Smooth muscle cell (in vitro differentiated cells): ENCODE data around the gene PLXDC2. TPM values are rescaled to one million over a fixed set of nuclear protein-coding genes. Genes with fewer than 3 reads are reported as not detected.
"Not testable (repeated sequence)": the region's sequence is repeated elsewhere in the genome, so short reads cannot be mapped to it uniquely, and the experiment has no call there.

Experiments used
- DNase-seq: peaks from one replicate; lab custom pipeline; 2025; ENCODE audit not compliant: unreplicated experiment; lab: John Stamatoyannopoulos, UW
- H2AFZ ChIP-seq: fragments of 200-600 bp; sonication (generic); 2 replicates; pipeline ENCODE4 v1.6.0; 2016; ENCODE audit warnings: antibody characterized with exemption, low read depth, mild to moderate bottlenecking
- H3F3A ChIP-seq: fragments of 200-600 bp; sonication (generic); 2 replicates; pipeline ENCODE4 v1.6.0; 2017; ENCODE audit warnings: antibody characterized with exemption, low read depth
- H3K27ac ChIP-seq: fragments of 200-600 bp; sonication (generic); 2 replicates; pipeline ENCODE4 v1.5.1; 2016; ENCODE audit warnings: low read depth, mild to moderate bottlenecking
- H3K27me3 ChIP-seq: fragments of 200-600 bp; sonication (generic); 2 replicates; pipeline ENCODE4 v1.6.1; 2016; ENCODE audit warnings: low read depth, mild to moderate bottlenecking
- H3K36me3 ChIP-seq: fragments of 200-600 bp; sonication (generic); 2 replicates; pipeline ENCODE4 v1.5.1; 2016; ENCODE audit warnings: low read depth
- H3K4me1 ChIP-seq: fragments of 200-600 bp; sonication (generic); 2 replicates; pipeline ENCODE4 v1.5.1; 2016; ENCODE audit warnings: low read depth
- H3K4me2 ChIP-seq: fragments of 200-600 bp; sonication (generic); 2 replicates; pipeline ENCODE4 v1.6.0; 2016; ENCODE audit warnings: mild to moderate bottlenecking
- H3K4me3 ChIP-seq: fragments of 200-600 bp; sonication (generic); 2 replicates; pipeline ENCODE4 v1.5.1; 2016; ENCODE audit warnings: mild to moderate bottlenecking
- H3K79me2 ChIP-seq: fragments of 200-600 bp; sonication (generic); 2 replicates; pipeline ENCODE4 v1.6.0; 2016; ENCODE audit warnings: low read depth, mild to moderate bottlenecking
- H3K9ac ChIP-seq: fragments of 200-600 bp; sonication (generic); 2 replicates; pipeline ENCODE4 v1.6.0; 2016; ENCODE audit warnings: low read depth
- H3K9me3 ChIP-seq: fragments of 200-600 bp; sonication (generic); replicated peaks from 2 replicates; pipeline ENCODE4 v1.5.1; 2016; ENCODE audit warnings: low read depth
- H4K20me1 ChIP-seq: fragments of 200-600 bp; sonication (generic); 2 replicates; pipeline ENCODE4 v1.6.0; 2016; ENCODE audit warnings: low read depth
- CTCF ChIP-seq: fragments of 200-600 bp; sonication (generic); IDR thresholded peaks from 2 replicates; pipeline ENCODE4 v1.5.1; 2017; ENCODE audit warnings: borderline replicate concordance, mild to moderate bottlenecking, antibody characterized with exemption; ENCODE audit not compliant: insufficient read depth, poor library complexity, severe bottlenecking
- WGBS: methylation state at CpG from one replicate; pipeline ENCODE4 v1.1.7; 2016; ENCODE audit warnings: low lambda C conversion rate; 5-methylcytosine and 5-hydroxymethylcytosine counted together
- polyA plus RNA-seq: library from polyadenylated mRNA; unstranded; fragments of >200 nt; fragmentation: Nextera tagmentation; extraction: Ambion mirVana; gene quantifications from 2 replicates; pipeline ENCODE4 v1.2.1, GENCODE V29; 2016
- total RNA-seq: library from RNA; depleted of rRNA; stranded (reverse); fragments of >200 nt; gene quantifications from 2 replicates; pipeline ENCODE4 v1.2.3, GENCODE V29; 2014

PLXDC2 gene
- total and polyA plus RNA-seq, 2 experiments from 2014 or later: 7.3 to 24.9 TPM

- TF ChIP-seq CTCF: no peak
- Histone ChIP-seq H3K4me1 (no peaks in the 10 kb centered on the region), H3K27ac (no peak overlapping the region), H3F3A (no peaks in the 10 kb centered on the region), H3K4me3 (no peak overlapping the region), H3K27me3 (no peaks in the 10 kb centered on the region), H3K36me3 (no peaks in the 10 kb centered on the region), H3K9me3 (no peaks in the 10 kb centered on the region), H3K4me2 (no peak overlapping the region), H3K9ac (no peak overlapping the region), H2AFZ (no peak overlapping the region), H3K79me2 (no peaks in the 10 kb centered on the region), H4K20me1 (no peaks in the 10 kb centered on the region)
- DNase-seq: no peak
- 94% methylated on average over 3 of the region's 3 CpGs for WGBS
These were observed 177.6 kb downstream of the PLXDC2 start for GRCh38 chr10:19993714-19994315.

- Histone ChIP-seq H3K4me3 (no peak overlapping the region), H3K9me3 (no peaks in the 10 kb centered on the region), H3K4me1 (no peaks in the 10 kb centered on the region), H3K27me3 (no peaks in the 10 kb centered on the region), H3K79me2 (no peaks in the 10 kb centered on the region), H2AFZ (no peak overlapping the region), H3K9ac (no peak overlapping the region), H4K20me1 (no peaks in the 10 kb centered on the region), H3K27ac (no peak overlapping the region), H3K4me2 (no peak overlapping the region), H3K36me3 (no peaks in the 10 kb centered on the region), H3F3A (no peaks in the 10 kb centered on the region)
- no peak for TF ChIP-seq CTCF
- 80% methylated on average over 2 of the region's 2 CpGs for WGBS
- DNase-seq: no peak
These were observed 182.2 kb downstream of the PLXDC2 start for GRCh38 chr10:19998482-19998881.

- 86% methylated on average over 1 of the region's 1 CpG for WGBS
- no peak overlapping the region for H3K4me2 ChIP-seq
- no peaks in the 10 kb centered on the region for H3K4me1 ChIP-seq
- H3K4me3 ChIP-seq: no peak overlapping the region
- no peak for TF ChIP-seq CTCF
- no peak for DNase-seq
- H3K79me2 ChIP-seq: no peaks in the 10 kb centered on the region
- no peak overlapping the region for H3K27ac ChIP-seq
- no peak overlapping the region for H2AFZ ChIP-seq
- no peaks in the 10 kb centered on the region for H3F3A ChIP-seq
- H3K27me3 ChIP-seq: no peaks in the 10 kb centered on the region
- no peaks in the 10 kb centered on the region for H3K9me3 ChIP-seq
- H3K9ac ChIP-seq: no peak overlapping the region
- H3K36me3 ChIP-seq: no peaks in the 10 kb centered on the region
- H4K20me1 ChIP-seq: no peaks in the 10 kb centered on the region
These were observed 183.2 kb downstream of the PLXDC2 start for GRCh38 chr10:19999431-19999830.

- H3F3A ChIP-seq, H3K79me2 ChIP-seq, H3K36me3 ChIP-seq, DNase-seq, H3K4me1 ChIP-seq, H2AFZ ChIP-seq, H3K27me3 ChIP-seq, H3K4me2 ChIP-seq, H3K27ac ChIP-seq, H3K9ac ChIP-seq, H4K20me1 ChIP-seq, H3K4me3 ChIP-seq, H3K9me3 ChIP-seq: not testable (repeated sequence)
- WGBS: 94% methylated on average over 2 of the region's 2 CpGs
These were observed 185.8 kb downstream of the PLXDC2 start for GRCh38 chr10:20002026-20002425.
